NCI-H1092 treated with DMSO at 0.1 percent for 48 hours (cell line): ENCODE data around the gene SIPA1L2.

Experiments
- DNase-seq: peaks from one replicate; lab custom pipeline; 2025; lab: John Stamatoyannopoulos, UW

Gene SIPA1L2

GRCh38 chr1:232643251-232643650 lies 13.3 kb upstream of the SIPA1L2 start:
- no peak for DNase-seq

GRCh38 chr1:232641507-232641906 lies 11.6 kb upstream of the SIPA1L2 start:
- no peak for DNase-seq

GRCh38 chr1:232636799-232637198 lies 6.9 kb upstream of the SIPA1L2 start:
- no peak for DNase-seq

GRCh38 chr1:232635778-232636356 lies 5.9 kb upstream of the SIPA1L2 start:
- peak; percentile 77 for DNase-seq

GRCh38 chr1:232635279-232635678 lies 5.3 kb upstream of the SIPA1L2 start:
- DNase-seq: no peak

GRCh38 chr1:232634096-232634495 lies 4.2 kb upstream of the SIPA1L2 start:
- DNase-seq: peak; percentile 20

- no peak for DNase-seq
Observed at GRCh38 chr1:232630894-232631195, 912 bp upstream of the SIPA1L2 start.

- DNase-seq: peak; percentile 67
Observed at GRCh38 chr1:232629250-232630046, 485 bp downstream of the SIPA1L2 start.

- peak; percentile 42 for DNase-seq
Observed at GRCh38 chr1:232628335-232629249, 1.3 kb downstream of the SIPA1L2 start.

GRCh38 chr1:232627645-232628334 lies 2.1 kb downstream of the SIPA1L2 start:
- DNase-seq: peak; percentile 74

- no peak for DNase-seq
Observed at GRCh38 chr1:232627171-232627570, 2.8 kb downstream of the SIPA1L2 start.

- DNase-seq: no peak
Observed at GRCh38 chr1:232626452-232626851, 3.5 kb downstream of the SIPA1L2 start.

GRCh38 chr1:232625319-232625868 lies 4.5 kb downstream of the SIPA1L2 start:
- DNase-seq: no peak

- DNase-seq: no peak
Observed at GRCh38 chr1:232624546-232625281, 5.2 kb downstream of the SIPA1L2 start.

GRCh38 chr1:232622981-232623380 lies 7.0 kb downstream of the SIPA1L2 start:
- peak; percentile 37 for DNase-seq

- peak; percentile 37 for DNase-seq
Observed at GRCh38 chr1:232622378-232622777, 7.6 kb downstream of the SIPA1L2 start.

GRCh38 chr1:232621050-232621449 lies 8.9 kb downstream of the SIPA1L2 start:
- no peak for DNase-seq

- DNase-seq: peak; percentile 89
Observed at GRCh38 chr1:232620356-232620969, 9.5 kb downstream of the SIPA1L2 start.

GRCh38 chr1:232617237-232617636 lies 12.7 kb downstream of the SIPA1L2 start:
- DNase-seq: peak; percentile 17

GRCh38 chr1:232615306-232615800 lies 14.6 kb downstream of the SIPA1L2 start:
- no peak for DNase-seq
